Large intestine (tissue), 3 donors: ENCODE results near the gene DNAH2. TPM values are rescaled to one million over a fixed set of nuclear protein-coding genes. Genes with fewer than 3 reads are reported as not detected.

ENCODE experiments used
- DNase-seq, 2 donors: peaks; one replicate each; pipeline versions ENCODE4 v3.0.0 to v3.0.0-alpha.2; 2013
- H3K27ac ChIP-seq: one replicate; pipeline ENCODE4 v1.5.1; 2013; ENCODE audit warnings: low read length
- H3K27me3 ChIP-seq: 2 replicates; pipeline ENCODE4 v1.6.1; 2013; ENCODE audit warnings: low read length; ENCODE audit not compliant: control insufficient read depth, insufficient read depth
- H3K36me3 ChIP-seq: 2 replicates; pipeline ENCODE4 v1.6.1; 2013; ENCODE audit warnings: low read length; ENCODE audit not compliant: control insufficient read depth, insufficient read depth
- H3K4me1 ChIP-seq: one replicate; pipeline ENCODE4 v1.6.1; 2013; ENCODE audit warnings: low read length; ENCODE audit not compliant: control insufficient read depth, insufficient read depth
- H3K4me3 ChIP-seq: one replicate; pipeline ENCODE4 v1.5.1; 2013; ENCODE audit warnings: low read length
- H3K9me3 ChIP-seq: one replicate; pipeline ENCODE4 v1.6.1; 2013; ENCODE audit warnings: mild to moderate bottlenecking, low read depth, low read length, moderate library complexity; ENCODE audit not compliant: control insufficient read depth
- WGBS: methylation state at CpG from one replicate; pipeline ENCODE4 v1.1.5; 2013; ENCODE audit warnings: low lambda C conversion rate; ENCODE audit not compliant: insufficient coverage; 5-methylcytosine and 5-hydroxymethylcytosine counted together
- polyA plus RNA-seq: library from polyadenylated mRNA; unstranded; fragments of 120-200 nt; gene quantifications from one replicate; pipeline ENCODE4 v1.2.1, GENCODE V29; 2013

DNAH2 gene
- polyA plus RNA-seq, 1 donor = 0.09 TPM

DNA sequence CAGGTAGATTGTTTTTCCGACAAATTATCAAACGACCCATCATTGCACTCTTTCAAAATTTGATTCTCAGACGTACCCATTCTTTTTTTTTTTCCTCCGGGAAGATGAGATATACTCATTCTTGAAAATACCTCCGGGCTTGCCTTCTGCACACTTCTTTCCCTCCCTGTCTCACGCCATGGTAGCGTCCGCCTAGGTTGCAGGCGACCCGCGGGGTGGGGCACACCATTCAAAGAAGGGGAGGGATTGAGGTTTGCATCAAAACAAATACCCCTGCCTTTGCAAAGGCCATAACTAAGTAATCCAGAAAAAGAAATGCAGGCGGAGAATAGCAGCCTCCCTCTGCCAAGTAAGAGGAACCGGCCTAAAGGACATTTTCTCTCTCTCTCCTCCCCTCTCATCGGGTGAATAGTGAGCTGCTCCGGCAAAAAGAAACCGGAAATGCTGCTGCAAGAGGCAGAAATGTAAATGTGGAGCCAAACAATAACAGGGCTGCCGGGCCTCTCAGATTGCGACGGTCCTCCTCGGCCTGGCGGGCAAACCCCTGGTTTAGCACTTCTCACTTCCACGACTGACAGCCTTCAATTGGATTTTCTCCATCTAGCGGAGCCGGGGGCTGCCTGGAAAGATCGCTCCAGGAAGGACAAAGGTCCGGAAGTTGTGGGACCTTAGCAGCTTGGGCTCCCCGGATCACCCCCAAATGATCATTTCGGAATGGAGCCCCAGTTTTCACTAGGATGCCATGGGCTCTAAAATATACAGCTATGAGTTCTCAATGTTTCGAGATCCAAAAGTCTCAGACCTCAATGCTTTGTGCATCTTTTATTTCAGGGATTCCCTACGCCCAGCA, 31.1 kb upstream of the DNAH2 start:
- Histone ChIP-seq H3K27me3 (no peaks in the 10 kb centered on the region), H3K4me3 (peak overlapping the region; percentile 82), H3K9me3 (no peaks in the 10 kb centered on the region), H3K36me3 (peaks cover 3% of the 10 kb centered on the region), H3K4me1 (peaks cover 15% of the 10 kb centered on the region), H3K27ac (peak overlapping the region; percentile 92)
- 0% methylated on average over 2 of the region's 30 CpGs for WGBS
- DNase-seq = peak; percentile 74 to 96

DNA sequence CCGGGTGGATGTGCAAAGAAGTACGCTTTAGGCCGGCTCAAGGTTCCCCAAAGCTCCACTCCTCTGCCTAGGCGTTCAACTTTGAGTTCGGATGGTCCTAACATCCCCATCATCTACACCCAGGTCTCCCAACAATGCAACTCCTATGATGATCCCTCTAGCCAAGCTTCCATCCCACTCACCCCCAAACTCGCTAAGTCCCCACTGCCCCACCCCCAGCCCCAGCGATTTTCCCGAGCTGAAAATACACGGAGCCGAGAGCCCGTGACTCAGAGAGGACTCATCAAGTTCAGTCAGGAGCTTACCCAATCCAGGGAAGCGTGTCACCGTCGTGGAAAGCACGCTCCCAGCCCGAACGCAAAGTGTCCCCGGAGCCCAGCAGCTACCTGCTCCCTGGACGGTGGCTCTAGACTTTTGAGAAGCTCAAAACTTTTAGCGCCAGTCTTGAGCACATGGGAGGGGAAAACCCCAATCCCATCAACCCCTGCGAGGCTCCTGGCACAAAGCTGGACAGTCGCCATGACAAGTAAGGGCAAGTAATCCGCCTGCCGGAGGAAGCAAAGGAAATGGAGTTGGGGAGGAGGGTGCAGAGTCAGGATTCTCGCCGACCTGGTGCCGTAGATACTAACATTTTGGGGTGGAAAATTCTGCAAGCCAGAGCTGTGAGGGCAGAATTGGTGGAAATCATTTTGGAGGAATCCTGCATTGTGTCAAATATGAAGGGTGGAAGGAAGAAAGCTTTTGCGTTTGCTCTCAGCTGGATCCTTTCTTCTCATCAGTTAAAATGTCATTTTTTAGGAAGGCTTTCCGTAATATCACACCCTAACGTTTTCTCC, 30.3 kb upstream of the DNAH2 start, which contains the start of gene TP53:
Gene TP53, minus strand, starts transcription at position 419 of the 836 bp plus-strand sequence. CDS start 10,896 bp downstream, outside the sequence.
- peak; percentile 88 to 93 for DNase-seq
- Histone ChIP-seq H3K9me3 (no peaks in the 10 kb centered on the region), H3K27me3 (no peaks in the 10 kb centered on the region), H3K4me1 (peaks cover 15% of the 10 kb centered on the region), H3K36me3 (peaks cover 3% of the 10 kb centered on the region), H3K27ac (peak within 1 kb of the TSS; percentile 92), H3K4me3 (peak within 1 kb of the TSS; percentile 82)
- WGBS = 0% methylated on average over 2 of the region's 30 CpGs

DNA sequence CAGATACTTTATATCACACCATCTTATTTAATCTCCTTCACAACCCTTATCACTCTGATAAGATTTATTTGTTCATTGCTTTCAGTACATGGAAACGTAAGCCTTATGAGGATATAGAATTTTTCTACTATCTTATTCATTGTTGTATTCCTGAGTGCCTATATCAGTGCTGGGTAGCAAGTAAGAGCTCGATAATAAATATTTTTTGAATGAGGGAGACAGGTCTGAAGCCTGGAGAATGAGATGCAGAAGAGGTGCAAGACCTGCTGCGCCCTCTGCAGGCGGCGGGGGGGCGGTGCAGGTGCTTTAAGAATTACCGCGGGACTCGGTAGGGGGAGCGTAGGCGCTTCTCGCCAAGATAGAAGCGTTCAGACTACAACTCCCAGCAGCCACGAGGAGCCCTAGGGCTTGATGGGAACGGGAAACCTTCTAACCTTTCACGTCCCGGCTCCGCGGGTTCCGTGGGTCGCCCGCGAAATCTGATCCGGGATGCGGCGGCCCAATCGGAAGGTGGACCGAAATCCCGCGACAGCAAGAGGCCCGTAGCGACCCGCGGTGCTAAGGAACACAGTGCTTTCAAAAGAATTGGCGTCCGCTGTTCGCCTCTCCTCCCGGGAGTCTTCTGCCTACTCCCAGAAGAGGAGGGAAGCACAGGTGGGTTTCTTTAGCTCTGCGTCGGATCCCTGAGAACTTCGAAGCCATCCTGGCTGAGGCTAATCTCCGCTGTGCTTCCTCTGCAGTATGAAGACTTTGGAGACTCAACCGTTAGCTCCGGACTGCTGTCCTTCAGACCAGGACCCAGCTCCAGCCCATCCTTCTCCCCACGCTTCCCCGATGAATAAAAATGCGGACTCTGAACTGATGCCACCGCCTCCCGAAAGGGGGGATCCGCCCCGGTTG, 29.4 kb upstream of the DNAH2 start, which contains the start of gene WRAP53:
Gene WRAP53, plus strand, starts transcription at position 570 of the 900 bp plus-strand sequence. Its CDS starts 172 bp downstream, at position 742.
- DNase-seq = peak; percentile 97 to 98
- Histone ChIP-seq H3K4me3 (peak within 1 kb of the TSS; percentile 82), H3K36me3 (peaks cover 5% of the 10 kb centered on the region), H3K27me3 (no peaks in the 10 kb centered on the region), H3K9me3 (no peaks in the 10 kb centered on the region), H3K4me1 (peaks cover 15% of the 10 kb centered on the region), H3K27ac (peak within 1 kb of the TSS; percentile 92)
- 0% methylated on average over 1 of the region's 51 CpGs for WGBS

DNA sequence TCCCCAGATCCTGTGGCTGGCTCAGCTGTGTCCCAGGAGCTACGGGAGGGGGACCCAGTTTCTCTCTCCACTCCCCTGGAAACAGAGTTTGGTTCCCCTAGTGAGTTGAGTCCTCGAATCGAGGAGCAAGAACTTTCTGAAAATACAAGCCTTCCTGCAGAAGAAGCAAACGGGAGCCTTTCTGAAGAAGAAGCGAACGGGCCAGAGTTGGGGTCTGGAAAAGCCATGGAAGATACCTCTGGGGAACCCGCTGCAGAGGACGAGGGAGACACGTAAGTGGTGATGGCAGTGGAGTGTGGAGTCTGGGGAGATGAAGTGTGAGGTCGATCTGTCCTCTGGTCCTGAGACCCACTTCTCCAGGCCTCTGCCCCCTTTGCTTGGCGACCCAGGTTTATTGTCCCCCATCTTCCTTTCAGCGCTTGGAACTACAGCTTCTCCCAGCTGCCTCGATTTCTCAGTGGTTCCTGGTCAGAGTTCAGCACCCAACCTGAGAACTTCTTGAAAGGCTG, 28.7 kb upstream of the DNAH2 start:
- no peaks in the 10 kb centered on the region for H3K27me3 ChIP-seq
- no peaks in the 10 kb centered on the region for H3K9me3 ChIP-seq
- peak overlapping the region; percentile 2 for H3K27ac ChIP-seq
- H3K4me3 ChIP-seq = peak overlapping the region; percentile 68
- H3K4me1 ChIP-seq = peaks cover 15% of the 10 kb centered on the region
- DNase-seq = no peak
- no CpG with 5 or more reads among the region's 13 CpGs for WGBS
- H3K36me3 ChIP-seq = peaks cover 3% of the 10 kb centered on the region

DNA sequence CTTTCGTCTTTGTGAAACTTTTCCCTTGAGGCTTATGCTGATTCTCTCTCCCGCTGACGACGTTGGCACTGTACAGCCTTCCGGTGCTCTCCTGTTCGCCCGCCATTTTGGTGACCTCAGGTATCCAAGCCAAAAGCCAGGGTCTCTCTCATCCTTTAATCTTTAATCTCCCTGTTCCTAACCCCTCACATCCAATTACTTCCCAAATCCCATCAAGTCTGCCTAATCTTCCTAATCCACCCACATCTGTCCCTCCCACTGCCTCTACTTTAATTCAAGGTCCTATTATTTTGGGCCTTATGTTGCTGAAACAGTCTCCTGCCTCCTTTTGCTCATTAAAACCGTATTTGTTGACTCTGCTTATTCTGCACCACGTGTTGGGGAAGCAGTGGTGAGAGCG, 22.0 kb upstream of the DNAH2 start:
- no peak for DNase-seq
- Histone ChIP-seq H3K4me1 (no peaks in the 10 kb centered on the region), H3K36me3 (peaks cover 4% of the 10 kb centered on the region), H3K27ac (no peak overlapping the region), H3K4me3 (no peak overlapping the region), H3K27me3 (no peaks in the 10 kb centered on the region), H3K9me3 (no peaks in the 10 kb centered on the region)
- WGBS = 94% methylated on average over 3 of the region's 10 CpGs

DNA sequence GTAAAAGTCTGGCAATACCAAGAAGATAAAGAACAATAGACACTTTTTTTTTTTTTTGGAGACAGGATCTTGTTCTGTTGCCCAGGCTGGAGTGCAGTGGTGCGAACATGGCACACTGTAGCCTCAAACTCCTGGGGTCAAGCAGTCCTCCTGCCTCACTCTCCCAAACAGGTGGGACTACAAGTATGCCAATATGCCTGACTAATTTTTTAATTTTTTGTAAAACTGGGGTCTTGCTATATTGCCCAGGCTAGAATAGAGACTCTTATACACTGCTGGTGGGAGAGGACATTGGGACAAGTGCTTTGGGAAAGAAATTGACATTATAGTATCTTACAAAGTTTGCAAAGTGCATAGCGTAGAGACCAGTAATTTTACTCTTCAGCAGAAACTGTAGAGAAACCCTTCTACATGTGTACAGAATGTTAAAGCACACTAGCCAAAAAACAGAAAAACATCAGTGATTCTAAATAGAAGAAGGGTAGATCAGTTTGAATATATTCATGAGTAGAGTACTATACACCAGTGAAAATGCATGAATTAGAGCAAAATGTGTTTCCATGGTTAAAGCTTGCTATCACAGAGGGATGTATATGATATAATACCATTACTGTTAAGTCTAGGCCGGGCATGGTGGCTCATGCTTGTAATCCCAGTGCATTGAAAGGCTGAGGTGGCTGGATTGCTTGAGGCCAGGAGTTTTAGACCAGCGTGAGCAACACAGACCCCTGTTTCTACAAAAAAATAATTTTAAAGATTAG, 19.5 kb upstream of the DNAH2 start:
- Histone ChIP-seq H3K27ac (no peak overlapping the region), H3K9me3 (no peaks in the 10 kb centered on the region), H3K4me1 (no peaks in the 10 kb centered on the region), H3K27me3 (peaks cover under 1% of the 10 kb centered on the region), H3K4me3 (no peak overlapping the region), H3K36me3 (peaks cover 17% of the 10 kb centered on the region)
- WGBS = no CpG with 5 or more reads among the region's 4 CpGs
- no peak for DNase-seq

DNA sequence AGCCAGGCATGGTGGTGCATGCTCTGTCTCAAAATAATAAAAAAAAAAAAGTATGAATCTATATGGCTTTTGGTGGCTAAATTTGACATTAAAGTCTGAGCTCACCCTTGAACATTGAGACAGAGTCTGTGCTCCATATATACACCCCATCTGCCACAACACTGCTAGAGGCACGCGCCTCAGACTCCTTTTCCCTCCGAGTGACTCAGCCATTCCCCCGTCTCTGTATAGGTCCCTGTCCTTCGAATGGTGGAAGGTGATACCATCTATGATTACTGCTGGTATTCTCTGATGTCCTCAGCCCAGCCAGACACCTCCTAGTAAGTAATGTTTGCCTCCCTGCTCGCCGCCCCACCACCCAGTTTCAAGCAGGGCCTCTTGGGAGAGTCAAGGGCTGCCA, 17.0 kb upstream of the DNAH2 start:
- H3K4me3 ChIP-seq = no peak overlapping the region
- H3K27ac ChIP-seq = no peak overlapping the region
- 92% methylated on average over 2 of the region's 7 CpGs for WGBS
- no peak for DNase-seq
- H3K9me3 ChIP-seq = no peaks in the 10 kb centered on the region
- peaks cover 18% of the 10 kb centered on the region for H3K36me3 ChIP-seq
- H3K4me1 ChIP-seq = peaks cover 11% of the 10 kb centered on the region
- peaks cover 23% of the 10 kb centered on the region for H3K27me3 ChIP-seq

DNA sequence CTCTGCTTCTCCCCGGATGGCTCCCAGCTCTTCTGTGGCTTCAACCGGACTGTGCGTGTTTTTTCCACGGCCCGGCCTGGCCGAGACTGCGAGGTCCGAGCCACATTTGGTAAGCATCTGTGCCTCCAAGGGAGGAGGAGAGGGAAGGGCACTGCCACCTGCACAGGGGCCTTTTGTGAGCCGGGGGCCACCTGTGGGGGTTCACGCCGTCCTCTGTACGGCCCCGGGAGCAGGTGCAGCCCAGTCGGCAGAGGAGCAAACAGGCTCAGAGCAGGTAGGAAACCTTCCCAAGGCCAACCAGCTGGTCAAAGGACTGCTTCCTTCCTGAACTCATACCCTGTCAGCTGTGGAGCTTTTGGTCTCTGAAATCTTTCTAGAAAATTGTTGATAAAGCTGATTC, 15.9 kb upstream of the DNAH2 start:
- Histone ChIP-seq H3K4me3 (no peak overlapping the region), H3K4me1 (peaks cover 11% of the 10 kb centered on the region), H3K36me3 (peaks cover 18% of the 10 kb centered on the region), H3K27me3 (peaks cover 34% of the 10 kb centered on the region), H3K9me3 (no peaks in the 10 kb centered on the region), H3K27ac (no peak overlapping the region)
- DNase-seq = no peak
- WGBS = no CpG with 5 or more reads among the region's 14 CpGs

DNA sequence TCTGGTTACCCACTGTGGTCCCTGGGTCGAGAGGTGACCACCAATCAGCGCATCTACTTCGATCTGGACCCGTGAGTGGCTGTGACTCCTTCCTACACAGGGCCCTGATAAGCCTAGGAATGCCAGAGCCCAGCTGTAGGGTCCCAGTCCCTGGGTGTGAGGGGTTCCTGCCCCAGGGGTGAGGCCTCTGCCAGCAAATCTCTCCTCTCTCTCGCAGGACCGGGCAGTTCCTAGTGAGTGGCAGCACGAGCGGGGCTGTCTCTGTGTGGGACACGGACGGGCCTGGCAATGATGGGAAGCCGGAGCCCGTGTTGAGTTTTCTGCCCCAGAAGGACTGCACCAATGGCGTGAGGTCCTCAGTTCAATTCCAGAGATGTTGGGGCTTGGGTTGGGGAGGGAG, 14.8 kb upstream of the DNAH2 start:
- WGBS = no CpG with 5 or more reads among the region's 13 CpGs
- DNase-seq = no peak
- peaks cover 45% of the 10 kb centered on the region for H3K27me3 ChIP-seq

More for the DNA sequence above, 14.8 kb upstream of the DNAH2 start:
- Histone ChIP-seq H3K9me3 (no peaks in the 10 kb centered on the region), H3K4me1 (peaks cover 11% of the 10 kb centered on the region), H3K36me3 (peaks cover 18% of the 10 kb centered on the region), H3K4me3 (no peak overlapping the region), H3K27ac (no peak overlapping the region)
